Measurements from ENCODE around the gene ZNF692. TPM values are rescaled to one million over a fixed set of nuclear protein-coding genes. Genes with fewer than 3 reads are reported as not detected.

Gene ZNF692
- total and polyA plus RNA-seq, 2 of the 13 experiments (the other 11 are each of a cell fraction or from before 2014, with no cell fraction given): 27.3 to 45.8 TPM

DNA sequence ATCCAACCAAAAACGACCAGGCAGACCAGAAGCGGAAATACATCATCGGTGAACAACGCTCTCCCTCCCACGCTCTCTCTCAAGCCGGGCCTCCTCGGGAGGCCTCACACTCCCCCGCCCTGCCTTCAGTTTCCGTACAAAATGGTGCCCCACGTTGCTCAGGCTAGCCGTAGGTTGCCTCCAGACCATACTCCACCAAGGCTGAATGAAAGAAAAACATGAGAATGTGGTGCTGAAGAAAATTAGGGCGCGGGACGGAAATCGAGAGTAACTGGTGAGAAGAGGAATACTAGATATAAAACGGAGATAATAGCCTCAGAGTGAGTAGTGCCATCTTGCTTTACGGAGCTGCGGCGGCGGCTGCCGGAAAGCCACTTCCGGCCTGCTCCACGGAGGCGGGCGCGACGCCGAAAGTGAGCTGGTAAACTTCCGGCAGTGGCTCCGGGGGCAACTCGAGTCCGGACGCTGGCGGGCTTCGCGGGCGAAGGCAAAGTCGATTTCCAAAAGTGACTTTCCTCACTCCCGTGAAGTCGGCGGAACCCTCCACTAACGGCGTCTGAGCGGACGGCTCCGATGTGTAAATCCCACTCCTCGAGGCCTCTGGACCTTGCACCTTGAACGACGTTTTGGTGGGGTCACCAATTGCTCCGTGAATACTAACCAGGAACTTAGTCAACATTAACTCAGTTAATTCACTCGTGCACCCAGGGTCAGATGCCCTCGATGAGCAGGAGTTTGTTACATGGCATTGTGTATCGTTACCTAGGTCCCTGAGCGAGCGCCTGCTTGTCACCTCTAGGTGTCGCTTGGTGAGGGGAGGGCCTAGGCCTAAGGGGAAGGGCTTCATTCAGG, 32.8 kb downstream of the ZNF692 start, which contains the start of gene SH3BP5L (continued):
- TF ChIP-seq NR2F2 (IDR thresholded peaks at IDR 0.05; ENCODE audit: borderline replicate concordance, low read depth) (peak; percentile 48; the same call in 1 of the 2 replicates), ZFAT (CRISPR knock-in tag; conservative IDR thresholded peaks at IDR 0.05) (no peak), RORA (CRISPR knock-in tag; IDR thresholded peaks at IDR 0.05) (no peak), PRMT3 (CRISPR knock-in tag; IDR thresholded peaks at IDR 0.05; ENCODE audit: borderline replicate concordance, low read depth) (no peak), TOPORS (CRISPR knock-in tag; IDR thresholded peaks at IDR 0.05) (no peak), ZBTB38 (CRISPR knock-in tag; IDR thresholded peaks at IDR 0.05) (peak; percentile 54; the same call in 1 of the 2 replicates), ATF7-NPFF (CRISPR knock-in tag; IDR thresholded peaks at IDR 0.05; ENCODE audit: low read depth) (no peak), SP4 (CRISPR knock-in tag; IDR thresholded peaks at IDR 0.05) (peak; percentile 37; the same call in 1 of the 2 replicates), IRX3 (CRISPR knock-in tag; IDR thresholded peaks at IDR 0.05; ENCODE audit: borderline replicate concordance, low read depth) (peak; percentile 26; the same call in 1 of the 2 replicates), ERF (CRISPR knock-in tag; IDR thresholded peaks at IDR 0.05) (peak; percentile 68), ZNF879 (CRISPR knock-in tag; IDR thresholded peaks at IDR 0.05) (no peak)
- TF ChIP-seq, protein P1, sequence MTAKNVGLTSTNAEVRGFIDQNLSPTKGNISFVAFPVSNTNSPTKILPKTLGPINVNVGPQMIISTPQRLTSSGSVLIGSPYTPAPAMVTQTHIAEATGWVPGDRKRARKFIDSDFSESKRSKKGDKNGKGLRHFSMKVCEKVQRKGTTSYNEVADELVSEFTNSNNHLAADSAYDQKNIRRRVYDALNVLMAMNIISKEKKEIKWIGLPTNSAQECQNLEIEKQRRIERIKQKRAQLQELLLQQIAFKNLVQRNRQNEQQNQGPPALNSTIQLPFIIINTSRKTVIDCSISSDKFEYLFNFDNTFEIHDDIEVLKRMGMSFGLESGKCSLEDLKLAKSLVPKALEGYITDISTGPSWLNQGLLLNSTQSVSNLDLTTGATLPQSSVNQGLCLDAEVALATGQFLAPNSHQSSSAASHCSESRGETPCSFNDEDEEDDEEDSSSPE (CRISPR knock-in tag; IDR thresholded peaks at IDR 0.05): no peak
- TF ChIP-seq, protein P2, sequence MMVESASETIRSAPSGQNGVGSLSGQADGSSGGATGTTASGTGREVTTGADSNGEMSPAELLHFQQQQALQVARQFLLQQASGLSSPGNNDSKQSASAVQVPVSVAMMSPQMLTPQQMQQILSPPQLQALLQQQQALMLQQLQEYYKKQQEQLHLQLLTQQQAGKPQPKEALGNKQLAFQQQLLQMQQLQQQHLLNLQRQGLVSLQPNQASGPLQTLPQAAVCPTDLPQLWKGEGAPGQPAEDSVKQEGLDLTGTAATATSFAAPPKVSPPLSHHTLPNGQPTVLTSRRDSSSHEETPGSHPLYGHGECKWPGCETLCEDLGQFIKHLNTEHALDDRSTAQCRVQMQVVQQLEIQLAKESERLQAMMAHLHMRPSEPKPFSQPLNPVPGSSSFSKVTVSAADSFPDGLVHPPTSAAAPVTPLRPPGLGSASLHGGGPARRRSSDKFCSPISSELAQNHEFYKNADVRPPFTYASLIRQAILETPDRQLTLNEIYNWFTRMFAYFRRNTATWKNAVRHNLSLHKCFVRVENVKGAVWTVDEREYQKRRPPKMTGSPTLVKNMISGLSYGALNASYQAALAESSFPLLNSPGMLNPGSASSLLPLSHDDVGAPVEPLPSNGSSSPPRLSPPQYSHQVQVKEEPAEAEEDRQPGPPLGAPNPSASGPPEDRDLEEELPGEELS (CRISPR knock-in tag; IDR thresholded peaks at IDR 0.05): peak; percentile 64; the same call in 1 of the 2 replicates
- TF ChIP-seq, protein P3, sequence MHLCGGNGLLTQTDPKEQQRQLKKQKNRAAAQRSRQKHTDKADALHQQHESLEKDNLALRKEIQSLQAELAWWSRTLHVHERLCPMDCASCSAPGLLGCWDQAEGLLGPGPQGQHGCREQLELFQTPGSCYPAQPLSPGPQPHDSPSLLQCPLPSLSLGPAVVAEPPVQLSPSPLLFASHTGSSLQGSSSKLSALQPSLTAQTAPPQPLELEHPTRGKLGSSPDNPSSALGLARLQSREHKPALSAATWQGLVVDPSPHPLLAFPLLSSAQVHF (CRISPR knock-in tag; IDR thresholded peaks at IDR 0.05): 0 out of 2 replicates have a peak, but pooled peaks have one; percentile 39
- TF ChIP-seq, protein P4, sequence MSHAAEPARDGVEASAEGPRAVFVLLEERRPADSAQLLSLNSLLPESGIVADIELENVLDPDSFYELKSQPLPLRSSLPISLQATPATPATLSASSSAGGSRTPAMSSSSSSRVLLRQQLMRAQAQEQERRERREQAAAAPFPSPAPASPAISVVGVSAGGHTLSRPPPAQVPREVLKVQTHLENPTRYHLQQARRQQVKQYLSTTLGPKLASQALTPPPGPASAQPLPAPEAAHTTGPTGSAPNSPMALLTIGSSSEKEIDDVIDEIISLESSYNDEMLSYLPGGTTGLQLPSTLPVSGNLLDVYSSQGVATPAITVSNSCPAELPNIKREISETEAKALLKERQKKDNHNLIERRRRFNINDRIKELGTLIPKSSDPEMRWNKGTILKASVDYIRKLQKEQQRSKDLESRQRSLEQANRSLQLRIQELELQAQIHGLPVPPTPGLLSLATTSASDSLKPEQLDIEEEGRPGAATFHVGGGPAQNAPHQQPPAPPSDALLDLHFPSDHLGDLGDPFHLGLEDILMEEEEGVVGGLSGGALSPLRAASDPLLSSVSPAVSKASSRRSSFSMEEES (CRISPR knock-in tag; IDR thresholded peaks at IDR 0.05): no peak
- TF ChIP-seq, protein P5, sequence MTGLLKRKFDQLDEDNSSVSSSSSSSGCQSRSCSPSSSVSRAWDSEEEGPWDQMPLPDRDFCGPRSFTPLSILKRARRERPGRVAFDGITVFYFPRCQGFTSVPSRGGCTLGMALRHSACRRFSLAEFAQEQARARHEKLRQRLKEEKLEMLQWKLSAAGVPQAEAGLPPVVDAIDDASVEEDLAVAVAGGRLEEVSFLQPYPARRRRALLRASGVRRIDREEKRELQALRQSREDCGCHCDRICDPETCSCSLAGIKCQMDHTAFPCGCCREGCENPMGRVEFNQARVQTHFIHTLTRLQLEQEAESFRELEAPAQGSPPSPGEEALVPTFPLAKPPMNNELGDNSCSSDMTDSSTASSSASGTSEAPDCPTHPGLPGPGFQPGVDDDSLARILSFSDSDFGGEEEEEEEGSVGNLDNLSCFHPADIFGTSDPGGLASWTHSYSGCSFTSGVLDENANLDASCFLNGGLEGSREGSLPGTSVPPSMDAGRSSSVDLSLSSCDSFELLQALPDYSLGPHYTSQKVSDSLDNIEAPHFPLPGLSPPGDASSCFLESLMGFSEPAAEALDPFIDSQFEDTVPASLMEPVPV (CRISPR knock-in tag; IDR thresholded peaks at IDR 0.05): peak; percentile 68; the same call in 1 of the 2 replicates
- TF ChIP-seq, protein P6, sequence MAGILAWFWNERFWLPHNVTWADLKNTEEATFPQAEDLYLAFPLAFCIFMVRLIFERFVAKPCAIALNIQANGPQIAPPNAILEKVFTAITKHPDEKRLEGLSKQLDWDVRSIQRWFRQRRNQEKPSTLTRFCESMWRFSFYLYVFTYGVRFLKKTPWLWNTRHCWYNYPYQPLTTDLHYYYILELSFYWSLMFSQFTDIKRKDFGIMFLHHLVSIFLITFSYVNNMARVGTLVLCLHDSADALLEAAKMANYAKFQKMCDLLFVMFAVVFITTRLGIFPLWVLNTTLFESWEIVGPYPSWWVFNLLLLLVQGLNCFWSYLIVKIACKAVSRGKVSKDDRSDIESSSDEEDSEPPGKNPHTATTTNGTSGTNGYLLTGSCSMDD (CRISPR knock-in tag; IDR thresholded peaks at IDR 0.05): 0 out of 2 replicates have a peak, but pooled peaks have one; percentile 39
- TF ChIP-seq, protein P7, sequence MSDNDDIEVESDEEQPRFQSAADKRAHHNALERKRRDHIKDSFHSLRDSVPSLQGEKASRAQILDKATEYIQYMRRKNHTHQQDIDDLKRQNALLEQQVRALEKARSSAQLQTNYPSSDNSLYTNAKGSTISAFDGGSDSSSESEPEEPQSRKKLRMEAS (IDR thresholded peaks at IDR 0.05): peak; percentile 47; the same call in 1 of the 2 replicates
- TF ChIP-seq, protein P8, sequence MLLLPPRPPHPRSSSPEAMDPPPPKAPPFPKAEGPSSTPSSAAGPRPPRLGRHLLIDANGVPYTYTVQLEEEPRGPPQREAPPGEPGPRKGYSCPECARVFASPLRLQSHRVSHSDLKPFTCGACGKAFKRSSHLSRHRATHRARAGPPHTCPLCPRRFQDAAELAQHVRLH (CRISPR knock-in tag; IDR thresholded peaks at IDR 0.05; ENCODE audit: borderline replicate concordance, low read depth): no peak; the same call in none of the 2 replicates

Measured in HepG2 (cell line).